ENCODE measurements around the gene HUNK. TPM values are rescaled to one million over a fixed set of nuclear protein-coding genes. Genes with fewer than 3 reads are reported as not detected.

Gene HUNK
- total RNA-seq, 1 donor from 2014 or later = 0.43 TPM

DNA sequence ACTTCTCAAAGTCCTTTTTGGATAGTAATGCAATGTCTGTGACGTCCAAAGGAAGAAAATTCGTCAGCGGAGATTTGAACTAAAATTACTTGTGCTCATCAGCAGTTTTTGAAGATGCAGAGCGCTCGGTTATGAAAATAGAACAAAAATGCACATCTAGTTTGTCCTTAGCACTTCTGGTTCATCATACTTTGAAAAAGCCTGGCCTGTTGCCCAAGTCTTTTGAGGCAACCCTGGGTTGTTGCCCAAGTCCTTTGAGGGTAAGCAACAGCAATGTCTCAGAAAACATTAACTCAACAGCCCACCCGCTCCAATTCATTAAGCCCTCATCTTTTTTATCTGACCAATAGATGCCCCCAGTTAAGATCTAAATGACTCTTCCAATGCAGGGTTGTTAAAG lies 91.9 kb downstream of the HUNK start:
- Mint-ChIP-seq H3K9me3 (no peaks in the 10 kb centered on the region), H3K4me3 (ENCODE audit: low read depth) (no peak overlapping the region), H3K36me3 (ENCODE audit: low read depth) (no peaks in the 10 kb centered on the region), H3K4me1 (ENCODE audit: low read depth) (no peaks in the 10 kb centered on the region), H3K27me3 (ENCODE audit: low read depth) (peaks cover 2% of the 10 kb centered on the region), H3K27ac (no peak overlapping the region)
- no peak for DNase-seq (ENCODE audit: low spot score)
- intact Hi-C loops (cut with micrococcal nuclease) = no loop called here

GRCh38 chr21:31967334-31967733 lies 94.5 kb downstream of the HUNK start:
- intact Hi-C loops (cut with micrococcal nuclease) = no loop called here
- H3K27ac Mint-ChIP-seq = no peak overlapping the region
- H3K9me3 Mint-ChIP-seq = no peaks in the 10 kb centered on the region
- DNase-seq (ENCODE audit: low spot score) = no peak
- no peaks in the 10 kb centered on the region for H3K4me1 Mint-ChIP-seq (ENCODE audit: low read depth)
- no peaks in the 10 kb centered on the region for H3K36me3 Mint-ChIP-seq (ENCODE audit: low read depth)
- H3K27me3 Mint-ChIP-seq (ENCODE audit: low read depth) = no peaks in the 10 kb centered on the region
- H3K4me3 Mint-ChIP-seq (ENCODE audit: low read depth) = no peak overlapping the region

DNA sequence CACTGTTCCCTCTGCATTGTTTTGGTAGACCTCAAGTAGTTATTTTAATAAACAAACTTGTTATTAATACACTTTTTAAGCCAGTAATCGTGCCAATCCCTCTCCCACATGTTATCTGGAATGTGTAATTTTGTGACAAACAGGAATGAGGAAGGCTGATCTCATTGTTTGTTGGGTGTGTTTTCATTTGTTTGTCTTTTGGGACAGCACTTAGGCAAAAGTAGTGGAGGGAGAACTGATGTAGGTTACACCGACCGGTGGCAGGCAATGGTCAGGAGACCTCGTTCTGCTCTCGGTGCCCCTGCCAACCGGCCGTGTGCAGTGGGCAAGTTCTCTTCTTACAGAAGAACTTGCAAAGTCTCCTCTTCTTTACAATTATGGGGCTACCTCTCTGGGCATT lies 99.8 kb downstream of the HUNK start:
- intact Hi-C loops (cut with micrococcal nuclease) = no loop called here
- Mint-ChIP-seq H3K27ac (no peak overlapping the region), H3K4me1 (ENCODE audit: low read depth) (peaks cover 10% of the 10 kb centered on the region), H3K9me3 (peaks cover 15% of the 10 kb centered on the region), H3K36me3 (ENCODE audit: low read depth) (no peaks in the 10 kb centered on the region), H3K27me3 (ENCODE audit: low read depth) (peaks cover 12% of the 10 kb centered on the region), H3K4me3 (ENCODE audit: low read depth) (no peak overlapping the region)
- no peak for DNase-seq (ENCODE audit: low spot score)

DNA sequence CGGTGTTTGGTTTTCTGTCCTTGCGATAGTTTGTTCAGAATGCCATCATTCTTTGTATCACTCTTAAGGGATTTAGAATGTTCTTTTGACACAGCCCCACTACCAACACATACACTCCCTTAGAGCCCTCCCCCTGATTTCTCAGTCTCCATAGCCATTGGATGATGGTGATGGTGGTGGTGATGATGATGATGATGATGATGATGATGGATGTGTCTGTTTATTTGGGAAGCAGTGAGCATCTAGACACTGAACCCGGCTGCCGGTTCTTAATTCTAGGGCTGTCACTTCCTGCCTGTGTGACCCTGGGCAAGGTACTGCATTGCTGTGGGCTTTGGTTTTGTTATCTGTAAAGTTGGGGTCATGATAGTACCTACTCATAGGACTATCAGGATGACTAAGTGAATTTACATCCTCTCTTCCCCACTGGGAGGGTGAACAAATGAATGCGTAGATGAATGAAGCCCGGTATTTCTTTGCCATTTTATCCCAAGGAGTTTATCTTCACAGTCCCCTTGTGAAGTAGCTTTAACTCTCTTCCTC lies 100.7 kb downstream of the HUNK start:
- intact Hi-C loops (cut with micrococcal nuclease) = no loop called here
- Mint-ChIP-seq H3K27ac (no peak overlapping the region), H3K27me3 (ENCODE audit: low read depth) (peaks cover 12% of the 10 kb centered on the region), H3K9me3 (peaks cover 15% of the 10 kb centered on the region), H3K4me1 (ENCODE audit: low read depth) (peaks cover 10% of the 10 kb centered on the region), H3K36me3 (ENCODE audit: low read depth) (no peaks in the 10 kb centered on the region), H3K4me3 (ENCODE audit: low read depth) (no peak overlapping the region)
- DNase-seq (ENCODE audit: low spot score) = no peak

DNA sequence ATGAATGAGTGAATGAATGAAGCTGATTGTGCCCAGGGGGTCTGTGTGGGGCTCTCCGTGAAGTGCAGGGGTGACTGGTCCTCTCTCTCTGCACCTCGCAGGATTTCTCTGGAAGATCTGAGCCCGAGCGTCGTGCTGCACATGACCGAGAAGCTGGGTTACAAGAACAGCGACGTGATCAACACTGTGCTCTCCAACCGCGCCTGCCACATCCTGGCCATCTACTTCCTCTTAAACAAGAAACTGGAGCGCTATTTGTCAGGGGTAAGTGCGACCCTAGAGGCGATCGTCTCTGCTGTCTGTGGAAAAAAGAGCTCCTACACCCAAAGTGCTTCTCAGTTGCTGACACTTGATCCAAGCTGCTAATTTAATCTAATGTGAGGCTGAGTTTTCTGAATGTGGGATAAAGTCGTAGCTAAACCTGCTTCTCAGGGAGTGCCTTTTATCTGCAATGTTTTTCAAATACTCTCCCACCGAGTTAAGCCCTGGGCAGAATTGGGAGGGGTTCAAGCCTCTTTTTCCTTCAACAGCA lies 101.7 kb downstream of the HUNK start:
- no peak overlapping the region for H3K4me3 Mint-ChIP-seq (ENCODE audit: low read depth)
- peaks cover 10% of the 10 kb centered on the region for H3K4me1 Mint-ChIP-seq (ENCODE audit: low read depth)
- peaks cover 12% of the 10 kb centered on the region for H3K27me3 Mint-ChIP-seq (ENCODE audit: low read depth)
- intact Hi-C loops (cut with micrococcal nuclease) = no loop called here
- H3K27ac Mint-ChIP-seq = no peak overlapping the region
- H3K36me3 Mint-ChIP-seq (ENCODE audit: low read depth) = no peaks in the 10 kb centered on the region
- DNase-seq (ENCODE audit: low spot score) = peak; percentile 15
- peaks cover 15% of the 10 kb centered on the region for H3K9me3 Mint-ChIP-seq

DNA sequence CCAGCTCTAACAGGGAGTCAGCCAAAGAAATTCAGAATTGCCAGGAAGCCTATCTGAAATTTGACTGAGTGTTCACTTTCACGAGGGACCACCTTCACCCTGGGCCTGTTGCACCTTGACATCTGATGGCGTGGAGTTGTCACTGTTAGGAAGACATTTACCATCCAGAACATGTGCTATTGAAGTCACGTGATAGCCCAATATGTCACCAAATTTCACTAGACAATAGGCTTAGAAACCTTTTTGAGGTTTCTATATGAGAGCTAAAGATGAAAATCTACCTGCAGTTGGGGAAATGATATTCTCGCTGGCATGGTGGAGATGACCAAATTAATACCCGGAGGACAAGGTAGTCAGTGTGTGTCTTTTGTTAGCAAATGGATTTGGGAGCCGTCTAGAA lies 102.7 kb downstream of the HUNK start:
- Mint-ChIP-seq H3K9me3 (peaks cover 15% of the 10 kb centered on the region), H3K4me1 (ENCODE audit: low read depth) (peaks cover 10% of the 10 kb centered on the region), H3K27ac (no peak overlapping the region), H3K36me3 (ENCODE audit: low read depth) (no peaks in the 10 kb centered on the region), H3K27me3 (ENCODE audit: low read depth) (peaks cover 12% of the 10 kb centered on the region), H3K4me3 (ENCODE audit: low read depth) (no peak overlapping the region)
- intact Hi-C loops (cut with micrococcal nuclease) = no loop called here
- DNase-seq (ENCODE audit: low spot score) = no peak

DNA sequence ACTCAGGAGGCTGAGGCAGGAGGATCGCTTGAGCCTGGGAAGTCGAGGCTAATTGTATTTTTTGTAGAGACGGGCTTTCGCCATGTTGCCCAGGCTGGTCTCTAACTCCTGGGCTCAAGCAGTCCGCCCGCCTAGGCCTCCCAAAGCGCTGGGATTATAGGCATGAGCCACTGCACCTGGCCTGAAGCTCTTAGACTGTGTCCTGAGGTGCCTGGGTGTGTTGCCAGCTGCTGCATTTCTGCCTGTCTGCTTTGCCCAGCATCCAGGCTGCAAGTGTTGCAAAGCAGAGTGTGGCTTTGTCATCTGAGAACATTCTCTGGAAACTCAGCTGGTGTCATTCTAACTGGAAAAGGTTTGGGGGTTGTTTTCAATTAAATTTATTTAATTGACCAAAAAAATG lies 105.0 kb downstream of the HUNK start:
- Mint-ChIP-seq H3K36me3 (ENCODE audit: low read depth) (no peaks in the 10 kb centered on the region), H3K4me3 (ENCODE audit: low read depth) (no peak overlapping the region), H3K27ac (no peak overlapping the region), H3K27me3 (ENCODE audit: low read depth) (peaks cover 12% of the 10 kb centered on the region), H3K9me3 (peaks cover 15% of the 10 kb centered on the region), H3K4me1 (ENCODE audit: low read depth) (peaks cover 13% of the 10 kb centered on the region)
- intact Hi-C loops (cut with micrococcal nuclease) = no loop called here
- no peak for DNase-seq (ENCODE audit: low spot score)

DNA sequence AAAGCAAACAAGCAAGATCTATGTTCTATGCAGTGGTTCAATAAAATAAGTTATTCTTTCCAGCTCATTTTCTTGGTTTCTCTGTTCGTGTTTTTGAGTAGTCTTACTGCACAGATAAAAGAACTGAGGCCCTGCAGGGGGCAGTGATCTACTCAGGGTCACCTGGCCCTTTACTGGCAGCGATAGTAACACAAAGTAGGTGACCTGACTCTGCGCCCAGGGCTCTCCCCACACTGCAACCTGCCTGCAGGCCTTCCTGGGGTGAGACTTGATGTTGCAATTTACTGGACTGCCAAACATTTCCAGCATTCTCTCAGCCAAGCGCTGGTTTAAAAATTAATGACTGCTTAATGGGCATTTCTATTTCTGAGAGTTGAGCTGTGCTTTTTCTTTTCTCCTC lies 110.3 kb downstream of the HUNK start:
- Mint-ChIP-seq H3K4me3 (ENCODE audit: low read depth) (no peak overlapping the region), H3K36me3 (ENCODE audit: low read depth) (no peaks in the 10 kb centered on the region)

GRCh38 chr21:31983554-31983953 lies 110.7 kb downstream of the HUNK start:
- no peaks in the 10 kb centered on the region for H3K9me3 Mint-ChIP-seq
- H3K27ac Mint-ChIP-seq = no peak overlapping the region
- H3K36me3 Mint-ChIP-seq (ENCODE audit: low read depth) = no peaks in the 10 kb centered on the region
- intact Hi-C loops (cut with micrococcal nuclease) = no loop called here
- no peak overlapping the region for H3K4me3 Mint-ChIP-seq (ENCODE audit: low read depth)
- DNase-seq (ENCODE audit: low spot score) = no peak
- H3K4me1 Mint-ChIP-seq (ENCODE audit: low read depth) = peaks cover 2% of the 10 kb centered on the region
- H3K27me3 Mint-ChIP-seq (ENCODE audit: low read depth) = no peaks in the 10 kb centered on the region

More for the DNA sequence above, 110.3 kb downstream of the HUNK start:
- Mint-ChIP-seq H3K4me1 (ENCODE audit: low read depth) (peaks cover 2% of the 10 kb centered on the region), H3K27ac (no peak overlapping the region), H3K27me3 (ENCODE audit: low read depth) (no peaks in the 10 kb centered on the region), H3K9me3 (no peaks in the 10 kb centered on the region)
- DNase-seq (ENCODE audit: low spot score) = no peak
- intact Hi-C loops (cut with micrococcal nuclease) = no loop called here

DNA sequence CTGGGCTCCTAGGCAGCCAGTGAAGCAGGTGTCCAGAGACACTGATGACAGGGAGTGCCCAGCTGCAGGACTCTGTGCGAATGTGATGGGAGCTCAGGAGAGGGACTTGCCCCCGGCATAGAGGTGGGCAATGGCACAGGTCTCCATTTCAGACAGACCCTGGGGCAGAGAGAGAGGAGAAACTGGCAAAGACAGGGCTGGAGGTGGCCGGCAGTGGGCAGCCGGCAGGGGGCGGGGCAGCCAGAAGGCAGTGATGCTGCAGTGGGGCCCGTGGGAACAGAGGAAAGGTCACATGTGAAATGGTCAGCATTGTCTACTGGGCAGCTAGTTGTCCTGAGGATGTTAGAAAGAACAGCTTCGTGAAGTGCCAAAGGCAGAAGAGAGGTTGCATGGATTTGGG lies 112.6 kb downstream of the HUNK start:
- peaks cover 2% of the 10 kb centered on the region for H3K4me1 Mint-ChIP-seq (ENCODE audit: low read depth)
- DNase-seq (ENCODE audit: low spot score) = no peak
- H3K9me3 Mint-ChIP-seq = no peaks in the 10 kb centered on the region
- no peak overlapping the region for H3K27ac Mint-ChIP-seq
- no peaks in the 10 kb centered on the region for H3K36me3 Mint-ChIP-seq (ENCODE audit: low read depth)
- intact Hi-C loops (cut with micrococcal nuclease) = no loop called here
- H3K27me3 Mint-ChIP-seq (ENCODE audit: low read depth) = no peaks in the 10 kb centered on the region
- H3K4me3 Mint-ChIP-seq (ENCODE audit: low read depth) = no peak overlapping the region

DNA sequence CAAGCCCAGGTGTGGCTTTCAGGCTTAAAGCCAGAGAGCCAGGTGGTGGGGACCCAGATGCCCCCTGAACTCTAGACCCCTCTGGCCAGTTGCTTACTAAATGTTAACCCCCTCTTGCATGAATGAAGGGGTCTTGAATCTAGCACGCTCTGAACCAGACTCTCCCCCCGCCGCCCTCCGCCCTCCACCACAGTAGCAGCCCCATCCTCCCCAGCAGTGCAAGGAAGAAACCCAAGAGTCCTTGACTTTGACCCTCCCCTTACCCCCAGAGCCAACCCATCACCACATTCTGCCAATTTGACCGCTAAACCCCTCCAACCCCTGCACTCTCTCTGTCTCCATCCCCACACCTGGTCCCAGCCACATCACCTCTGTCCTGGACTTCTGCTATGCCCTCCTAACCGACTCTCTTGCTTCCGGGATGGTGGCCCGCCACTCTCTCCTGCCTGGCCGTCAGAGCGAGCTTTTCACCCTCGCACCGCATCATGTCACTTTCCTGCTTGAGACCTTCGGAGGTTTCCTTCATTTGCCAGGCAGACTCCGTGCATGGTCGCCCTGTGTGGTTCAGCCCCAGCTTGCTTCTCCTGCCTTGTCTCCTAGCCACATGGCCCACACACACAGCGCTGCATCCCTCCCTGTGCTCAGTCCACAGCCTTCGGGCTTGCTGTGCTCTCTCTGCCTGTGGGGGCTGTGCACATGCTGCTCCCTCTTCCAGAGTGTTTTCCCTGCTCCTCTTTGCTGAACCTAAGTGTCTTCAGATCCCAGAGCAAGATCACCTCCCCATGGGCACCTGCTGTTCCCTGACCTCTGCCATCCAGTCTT lies 113.4 kb downstream of the HUNK start:
- intact Hi-C loops (cut with micrococcal nuclease) = no loop called here
- H3K4me1 Mint-ChIP-seq (ENCODE audit: low read depth) = peaks cover 2% of the 10 kb centered on the region
- H3K9me3 Mint-ChIP-seq = no peaks in the 10 kb centered on the region
- no peak for DNase-seq (ENCODE audit: low spot score)
- no peaks in the 10 kb centered on the region for H3K36me3 Mint-ChIP-seq (ENCODE audit: low read depth)
- no peak overlapping the region for H3K4me3 Mint-ChIP-seq (ENCODE audit: low read depth)
- H3K27ac Mint-ChIP-seq = no peak overlapping the region
- H3K27me3 Mint-ChIP-seq (ENCODE audit: low read depth) = no peaks in the 10 kb centered on the region

GRCh38 chr21:31987696-31988095 lies 114.9 kb downstream of the HUNK start:
- DNase-seq (ENCODE audit: low spot score) = no peak
- intact Hi-C loops (cut with micrococcal nuclease) = no loop called here
- Mint-ChIP-seq H3K9me3 (no peaks in the 10 kb centered on the region), H3K27me3 (ENCODE audit: low read depth) (no peaks in the 10 kb centered on the region), H3K27ac (no peak overlapping the region), H3K36me3 (ENCODE audit: low read depth) (no peaks in the 10 kb centered on the region), H3K4me3 (ENCODE audit: low read depth) (no peak overlapping the region), H3K4me1 (ENCODE audit: low read depth) (no peaks in the 10 kb centered on the region)

DNA sequence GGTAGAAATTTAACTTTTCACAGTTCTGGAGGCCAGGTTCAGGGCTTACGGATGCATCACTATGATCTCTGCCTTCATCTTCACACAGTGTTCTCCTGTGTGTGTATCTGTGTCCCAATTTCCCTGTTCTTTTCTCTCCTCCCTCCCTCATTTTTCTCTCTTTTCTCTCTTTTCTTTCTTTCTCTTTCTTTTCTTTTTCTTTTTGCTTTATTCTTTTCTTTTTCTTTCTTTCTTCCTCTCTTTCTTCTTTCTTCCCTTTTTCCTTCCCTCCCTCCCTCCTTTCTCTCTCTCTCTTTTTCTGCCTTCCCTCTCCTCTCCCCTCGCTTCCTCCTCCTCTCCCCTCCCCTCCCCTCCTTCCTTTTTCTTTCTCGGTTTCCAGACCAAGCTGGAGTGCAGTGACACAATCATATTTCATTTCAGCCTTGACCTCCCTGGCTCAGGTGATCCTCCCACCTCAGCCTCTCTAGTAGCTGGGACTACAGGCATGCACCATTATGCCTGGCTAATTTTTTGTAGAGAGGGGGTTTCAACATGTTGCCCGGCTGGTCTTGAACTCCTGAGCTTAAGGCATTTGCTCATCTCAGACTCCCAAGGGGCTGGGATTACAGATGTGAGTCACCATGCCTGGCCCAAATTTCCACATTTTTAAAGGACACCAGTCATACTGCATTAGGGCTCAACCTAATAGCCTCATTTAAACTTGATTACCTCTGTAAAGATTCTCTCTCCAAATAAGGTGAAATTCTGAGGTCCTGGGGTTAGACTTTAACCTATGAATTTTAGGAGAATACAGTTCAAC lies 115.9 kb downstream of the HUNK start:
- Mint-ChIP-seq H3K27ac (no peak overlapping the region), H3K4me1 (ENCODE audit: low read depth) (no peaks in the 10 kb centered on the region), H3K9me3 (no peaks in the 10 kb centered on the region), H3K36me3 (ENCODE audit: low read depth) (no peaks in the 10 kb centered on the region), H3K4me3 (ENCODE audit: low read depth) (no peak overlapping the region), H3K27me3 (ENCODE audit: low read depth) (no peaks in the 10 kb centered on the region)
- intact Hi-C loops (cut with micrococcal nuclease) = no loop called here
- DNase-seq (ENCODE audit: low spot score) = no peak

All from activated T-helper 2 cell treated with anti-CD3 and anti-CD28 coated beads, Interferon-gamma antibody, Interleukin-2, Interleukin-4, amounts not matched to agents 10 μg/mL and 5 μg/mL and 100 μg/mL, durations not matched to agents 14 hours and 24 hours and 36 hours (primary cell).